IMR-90 (cell line): Measurements from ENCODE around the gene SDK1. TPM values are rescaled to one million over a fixed set of nuclear protein-coding genes. Genes with fewer than 3 reads are reported as not detected.

Experiments
- ATAC-seq: fragments of 200-7000 bp; cut with Tn5 transposase; 2 replicates; pipeline ENCODE4 v1.9.1; 2020; ENCODE audit warnings: low read depth, mild to moderate bottlenecking, moderate library complexity
- BruUV-seq: library from RNA; stranded (reverse); fragments of 400-500 nt; replicated peaks from 2 replicates; lab custom pipeline; 2021; lab: Mats Ljungman, UMichigan
- CTCF ChIA-PET: fragments of 300-600 bp; formaldehyde crosslinking; extraction: SDS; loops from one replicate; lab custom pipeline; 2021; ENCODE audit warnings: antibody characterized with exemption; lab: Yijun Ruan, JAX
- POLR2A ChIA-PET: fragments of 300-600 bp; sonication (Branson Sonifier 250); formaldehyde crosslinking; loops from one replicate; lab custom pipeline; 2022; ENCODE audit warnings: antibody characterized with exemption; ENCODE audit not compliant: unreplicated experiment; lab: Charles Lee
- DNase-seq: peaks from one replicate; pipeline ENCODE4 v3.0.0; 2013
- H2AFZ ChIP-seq: replicated peaks from 2 replicates; pipeline ENCODE3; 2013; ENCODE audit warnings: low read length, mild to moderate bottlenecking; ENCODE audit not compliant: poor library complexity
- H2AK5ac ChIP-seq: 2 replicates; pipeline ENCODE4 v1.6.1; 2013; ENCODE audit warnings: low read depth, low read length, inconsistent platforms
- H2AK9ac ChIP-seq: replicated peaks from 2 replicates; pipeline ENCODE3; 2013; ENCODE audit warnings: mild to moderate bottlenecking, low read depth, low read length, moderate library complexity; ENCODE audit not compliant: poor library complexity
- H2BK120ac ChIP-seq: 2 replicates; pipeline ENCODE4 v1.6.1; 2013; ENCODE audit warnings: low read depth, low read length, inconsistent platforms
- H2BK15ac ChIP-seq: 3 replicates; pipeline ENCODE4 v1.6.1; 2013; ENCODE audit warnings: low read depth, low read length, inconsistent platforms
- H2BK20ac ChIP-seq: 2 replicates; pipeline ENCODE4 v1.6.1; 2013; ENCODE audit warnings: low read depth, mild to moderate bottlenecking, inconsistent platforms, low read length, moderate library complexity
- H2BK5ac ChIP-seq: 2 replicates; pipeline ENCODE4 v1.6.1; 2013; ENCODE audit warnings: mild to moderate bottlenecking, low read depth, low read length, inconsistent platforms; ENCODE audit not compliant: poor library complexity, severe bottlenecking
- H3K14ac ChIP-seq: replicated peaks from 2 replicates; pipeline ENCODE4 v1.6.1; 2013; ENCODE audit warnings: low read depth, low read length, inconsistent platforms
- H3K18ac ChIP-seq: 2 replicates; pipeline ENCODE4 v1.6.1; 2013; ENCODE audit warnings: low read depth, low read length, control low read depth
- H3K23ac ChIP-seq: 2 replicates; pipeline ENCODE4 v1.6.1; 2013; ENCODE audit warnings: low read depth, low read length, inconsistent platforms
- H3K27ac ChIP-seq: 2 replicates; pipeline ENCODE4 v1.5.1; 2013; ENCODE audit warnings: mild to moderate bottlenecking, control low read depth, low read length; ENCODE audit not compliant: insufficient read depth
- H3K27me3 ChIP-seq: 2 replicates; pipeline ENCODE4 v1.6.1; 2013; ENCODE audit warnings: low read length; ENCODE audit not compliant: control insufficient read depth, insufficient read depth
- H3K36me3 ChIP-seq: 2 replicates; pipeline ENCODE4 v1.6.1; 2013; ENCODE audit warnings: low read length, mixed read lengths; ENCODE audit not compliant: control insufficient read depth, insufficient read depth
- H3K4ac ChIP-seq: 2 replicates; pipeline ENCODE4 v1.6.1; 2013; ENCODE audit warnings: low read depth, low read length, inconsistent platforms
- H3K4me1 ChIP-seq: 2 replicates; pipeline ENCODE4 v1.6.1; 2013; ENCODE audit warnings: low read length, mixed read lengths; ENCODE audit not compliant: control insufficient read depth, insufficient read depth
- H3K4me2 ChIP-seq: 2 replicates; pipeline ENCODE4 v1.6.1; 2013; ENCODE audit warnings: low read depth, mild to moderate bottlenecking, control low read depth, low read length, moderate library complexity
- H3K4me3 ChIP-seq: 2 replicates; pipeline ENCODE4 v1.5.1; 2013; ENCODE audit warnings: low read depth, mild to moderate bottlenecking, control low read depth, low read length, moderate library complexity; ENCODE audit not compliant: insufficient read depth
- H3K56ac ChIP-seq: 2 replicates; pipeline ENCODE4 v1.6.1; 2013; ENCODE audit warnings: low read length, inconsistent platforms; ENCODE audit not compliant: insufficient read depth; ENCODE audit errors: extremely low read depth
- H3K79me1 ChIP-seq, 2 experiments: 2 replicates each; pipeline ENCODE4 v1.6.1; 2013; ENCODE audit warnings: low read length in 2 of 2, inconsistent platforms in 1 of 2, low read depth in 1 of 2
- H3K9ac ChIP-seq: 2 replicates; pipeline ENCODE4 v1.6.1; 2013; ENCODE audit warnings: low read depth, low read length, control low read depth
- H3K9me1 ChIP-seq: 2 replicates; pipeline ENCODE4 v1.6.1; 2013; ENCODE audit warnings: low read length, inconsistent platforms; ENCODE audit not compliant: insufficient read depth
- H3K9me3 ChIP-seq: 2 replicates; pipeline ENCODE4 v1.6.1; 2013; ENCODE audit warnings: low read length; ENCODE audit not compliant: control insufficient read depth, insufficient read depth
- H4K20me1 ChIP-seq: 2 replicates; pipeline ENCODE4 v1.6.1; 2013; ENCODE audit warnings: low read length, inconsistent platforms; ENCODE audit not compliant: insufficient read depth
- H4K5ac ChIP-seq: 2 replicates; pipeline ENCODE4 v1.6.1; 2013; ENCODE audit warnings: mild to moderate bottlenecking, low read depth, low read length, control low read depth
- H4K8ac ChIP-seq, 2 experiments: 2 replicates each; pipeline ENCODE4 v1.6.1; 2013; ENCODE audit warnings: low read depth in 2 of 2, low read length in 2 of 2, control low read depth in 1 of 2, inconsistent platforms in 1 of 2
- H4K91ac ChIP-seq: 2 replicates; pipeline ENCODE4 v1.6.1; 2013; ENCODE audit warnings: low read depth, low read length, inconsistent platforms; ENCODE audit not compliant: insufficient read depth
- BHLHE40 ChIP-seq: fragments of 150-350 bp; IDR thresholded peaks from 2 replicates; pipeline ENCODE4 v1.6.1; 2016; ENCODE audit warnings: mild to moderate bottlenecking, low read depth, low read length
- CEBPB ChIP-seq: IDR thresholded peaks from 2 replicates; pipeline ENCODE4 v1.6.1; 2012; ENCODE audit warnings: low read depth, low read length, improper control_type of control experiment
- CHD1 ChIP-seq: IDR thresholded peaks from 2 replicates; pipeline ENCODE4 v1.6.1; 2012; ENCODE audit warnings: low read depth, low read length, improper control_type of control experiment
- CTCF ChIP-seq: conservative IDR thresholded peaks from 2 replicates; pipeline ENCODE4 v1.5.1; 2012; ENCODE audit warnings: mild to moderate bottlenecking, low read depth, low read length, improper control_type of control experiment
- ELK1 ChIP-seq: fragments of 150-350 bp; IDR thresholded peaks from 2 replicates; pipeline ENCODE4 v1.6.1; 2016; ENCODE audit warnings: low read depth, mild to moderate bottlenecking, low read length, moderate library complexity, borderline replicate concordance
- FOS ChIP-seq: fragments of 150-350 bp; IDR thresholded peaks from 2 replicates; pipeline ENCODE4 v1.6.1; 2016; ENCODE audit warnings: low read depth, low read length
- MAFK ChIP-seq: IDR thresholded peaks from 2 replicates; pipeline ENCODE4 v1.6.1; 2012; ENCODE audit warnings: low read depth, low read length, improper control_type of control experiment
- MAZ ChIP-seq: IDR thresholded peaks from 2 replicates; pipeline ENCODE4 v1.6.1; 2012; ENCODE audit warnings: low read depth, mild to moderate bottlenecking, low read length, improper control_type of control experiment, moderate library complexity, borderline replicate concordance
- MXI1 ChIP-seq: IDR thresholded peaks from 2 replicates; pipeline ENCODE4 v1.6.1; 2012; ENCODE audit warnings: low read depth, mild to moderate bottlenecking, low read length, moderate library complexity, borderline replicate concordance
- NFE2L2 ChIP-seq: fragments of 150-350 bp; IDR thresholded peaks from 2 replicates; pipeline ENCODE4 v1.6.1; 2016; ENCODE audit warnings: low read depth, mild to moderate bottlenecking, low read length
- POLR2A ChIP-seq: IDR thresholded peaks from 2 replicates; pipeline ENCODE4 v1.6.1; 2012; ENCODE audit warnings: mild to moderate bottlenecking, low read depth, low read length
- RAD21 ChIP-seq: IDR thresholded peaks from 2 replicates; pipeline ENCODE4 v1.6.1; 2012; ENCODE audit warnings: low read length, improper control_type of control experiment
- RCOR1 ChIP-seq: IDR thresholded peaks from 2 replicates; pipeline ENCODE4 v1.6.1; 2012; ENCODE audit warnings: mild to moderate bottlenecking, low read length, improper control_type of control experiment; ENCODE audit not compliant: insufficient replicate concordance
- RFX5 ChIP-seq: IDR thresholded peaks from 2 replicates; pipeline ENCODE4 v1.8.0; 2012; ENCODE audit warnings: low read depth, mild to moderate bottlenecking, low read length, moderate library complexity
- SMC3 ChIP-seq: fragments of 150-350 bp; IDR thresholded peaks from 2 replicates; pipeline ENCODE4 v1.6.1; 2016; ENCODE audit warnings: low read depth, mild to moderate bottlenecking, antibody characterized with exemption, low read length, moderate library complexity
- USF2 ChIP-seq: fragments of 150-350 bp; IDR thresholded peaks from 2 replicates; pipeline ENCODE4 v1.6.1; 2017; ENCODE audit warnings: mild to moderate bottlenecking, antibody characterized with exemption, low read length, low read depth
- WGBS, 2 experiments: methylation state at CpG; one replicate each; pipeline versions ENCODE4 v1.1.5 to v1.1.7; 2013; ENCODE audit warnings: missing lambda C conversion rate in 2 of 2; ENCODE audit not compliant: insufficient read length in 1 of 2; ENCODE audit errors: extremely low coverage in 2 of 2; 5-methylcytosine and 5-hydroxymethylcytosine counted together
- dilution Hi-C: fragments of 300-500 bp; cut with HindIII; formaldehyde crosslinking; loops from one replicate; pipeline ENCODE4 v1.14.3; 2018; ENCODE audit warnings: low sequenced_read_pairs; ENCODE audit not compliant: unreplicated experiment
- in situ Hi-C: fragments of 300-500 bp; cut with MboI; formaldehyde crosslinking; loops from 3 replicates; pipeline ENCODE4 v1.14.3; 2019; ENCODE audit warnings: low sequenced_read_pairs, inconsistent platforms, mixed read lengths
- intact Hi-C: fragments of 100-400 bp; cut with micrococcal nuclease; formaldehyde crosslinking; loops from 2 replicates; pipeline ENCODE4 v1.10.0; 2022
- polyA plus RNA-seq, 3 experiments: library from polyadenylated mRNA; depleted of rRNA; stranded (reverse); fragments of >200 nt; gene quantifications; 2 replicates each; pipeline ENCODE4 v1.2.3, GENCODE V29; 2012; ENCODE audit warnings: low replicate concordance in 1 of 3
- total RNA-seq: library from RNA; depleted of rRNA; stranded (reverse); fragments of >200 nt; gene quantifications from 2 replicates; pipeline ENCODE4 v1.2.3, GENCODE V29; 2012

SDK1 gene
- total and polyA plus RNA-seq, 2 of the 4 experiments (the other 2 are of a cell fraction): 1.5 to 1.6 TPM

- in situ Hi-C loops (no loop called here), intact Hi-C loops (no loop called here), dilution Hi-C loops (no loop called here)
- no peak overlapping the region for H2BK5ac ChIP-seq
- CTCF ChIA-PET: no interaction called here
- no peak overlapping the region for H2AFZ ChIP-seq
- no peak for TF ChIP-seq MAZ
- TF ChIP-seq MAFK: no peak
- TF ChIP-seq FOS: no peak
- TF ChIP-seq CEBPB: no peak
- no peak for TF ChIP-seq POLR2A
- no peak for TF ChIP-seq RFX5
- no peak for TF ChIP-seq CTCF
- no peak for TF ChIP-seq ELK1
- TF ChIP-seq USF2: no peak
- TF ChIP-seq CHD1: no peak
- no peak for TF ChIP-seq BHLHE40
- TF ChIP-seq MXI1: no peak
- TF ChIP-seq RCOR1: no peak
- TF ChIP-seq SMC3: no peak
- no peak for TF ChIP-seq NFE2L2
- TF ChIP-seq RAD21: no peak
- H3K4me1 ChIP-seq: peaks cover 4% of the 10 kb centered on the region; the same call in 1 of the 2 replicates
- H3K4me2 ChIP-seq: no peak overlapping the region
- POLR2A ChIA-PET: no interaction called here
- no peak overlapping the region for H3K4ac ChIP-seq
- no peak overlapping the region for H3K14ac ChIP-seq
- H3K9ac ChIP-seq: no peak overlapping the region
- no peaks in the 10 kb centered on the region for H4K20me1 ChIP-seq
- no peaks in the 10 kb centered on the region for H3K9me1 ChIP-seq
- no peaks in the 10 kb centered on the region for H3K36me3 ChIP-seq
- WGBS, 2 experiments: no CpG with 5 or more reads among the region's 5 CpGs
- no peak overlapping the region for H3K56ac ChIP-seq
- no TSS peak for BruUV-seq
- no peak overlapping the region for H2BK120ac ChIP-seq
- H4K91ac ChIP-seq: no peak overlapping the region
- no peak overlapping the region for H3K18ac ChIP-seq
- no peaks in the 10 kb centered on the region for H3K79me1 ChIP-seq
- H3K27ac ChIP-seq: no peak overlapping the region
- no peak overlapping the region for H2AK9ac ChIP-seq
- no peak overlapping the region for H2BK15ac ChIP-seq
- DNase-seq (no peak), ATAC-seq (no peak)
- no peak overlapping the region for H3K4me3 ChIP-seq
- H2BK20ac ChIP-seq: no peak overlapping the region
- no peaks in the 10 kb centered on the region for H3K27me3 ChIP-seq
- no peak overlapping the region for H4K8ac ChIP-seq
- peaks cover 7% of the 10 kb centered on the region for H3K9me3 ChIP-seq
- H2AK5ac ChIP-seq: no peak overlapping the region
- no peak overlapping the region for H4K5ac ChIP-seq
- H3K23ac ChIP-seq: no peak overlapping the region
These were observed 649.2 kb downstream of the SDK1 start for GRCh38 chr7:3950249-3950648.
